COLO668 (cell line): ENCODE data around the gene IYD.
"Not testable (repeated sequence)": the region's sequence is repeated elsewhere in the genome, so short reads cannot be mapped to it uniquely, and the experiment has no call there.

ENCODE experiments used
- DNase-seq: peaks from one replicate; lab custom pipeline; 2025; ENCODE audit not compliant: unreplicated experiment; lab: John Stamatoyannopoulos, UW

Gene IYD

DNA sequence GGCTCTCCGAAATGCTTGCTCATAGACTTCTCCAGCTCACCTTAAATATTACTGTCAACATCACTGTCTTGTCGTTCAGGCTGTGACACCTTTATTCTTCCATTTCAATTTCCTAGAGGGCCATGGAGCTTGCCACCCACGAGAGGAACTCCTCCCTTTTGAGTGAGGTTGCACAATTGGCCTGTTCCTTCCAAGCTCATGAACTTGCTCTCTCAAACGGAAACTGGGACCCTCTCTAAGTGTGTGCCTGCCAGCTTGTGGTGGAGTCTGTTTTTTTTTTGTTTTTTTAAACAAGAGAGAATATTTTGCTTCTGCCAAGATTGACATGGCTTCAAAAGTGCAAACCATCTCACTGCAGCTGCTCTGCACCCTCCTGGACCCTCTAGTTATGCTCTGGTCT lies 19.3 kb upstream of the IYD start:
- DNase-seq: no peak

DNA sequence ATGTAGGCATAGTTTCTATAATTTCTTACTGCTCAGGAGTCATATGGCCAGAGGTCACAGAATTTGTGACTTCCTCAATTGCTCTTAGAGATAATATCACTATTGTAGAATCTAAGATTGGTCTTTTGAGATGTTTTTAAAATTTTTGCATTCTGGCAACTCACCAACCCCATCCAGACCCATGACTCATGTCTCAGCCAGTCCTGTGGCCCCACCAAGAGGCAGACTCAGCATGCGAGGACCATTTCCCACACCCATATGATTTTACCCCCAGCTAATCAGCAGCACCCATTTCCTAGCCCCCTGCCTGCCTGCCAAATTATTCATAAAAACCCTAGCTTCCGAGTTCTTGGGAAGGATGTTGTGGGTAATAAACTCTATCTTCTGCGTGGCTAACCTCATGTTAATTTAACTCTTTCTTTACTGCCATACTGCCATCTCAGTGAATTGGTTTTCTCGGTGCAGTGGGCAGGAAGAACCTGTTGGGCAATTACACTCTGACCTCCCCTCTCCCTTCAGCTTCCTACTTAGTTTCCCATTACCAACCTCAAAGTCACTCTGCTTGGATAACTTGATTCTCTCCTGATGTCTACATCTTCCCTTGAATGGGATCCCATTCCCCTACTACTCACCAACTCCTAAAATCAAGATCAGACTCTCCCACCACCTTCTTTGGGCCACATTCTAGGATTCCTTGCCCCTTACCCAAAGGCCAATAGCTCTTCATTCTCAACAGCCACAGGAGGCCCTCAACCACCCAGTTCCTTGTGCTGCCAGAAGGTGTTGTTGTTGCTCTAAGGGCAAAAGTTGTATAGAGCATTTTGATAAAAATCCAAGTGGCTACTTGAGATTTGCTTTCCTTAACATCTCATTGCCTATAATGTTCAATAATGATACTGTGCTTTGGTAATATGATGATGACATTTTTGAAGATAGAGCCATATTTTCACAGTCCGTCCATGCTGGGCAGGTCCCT lies 16.2 kb upstream of the IYD start:
- no peak for DNase-seq

DNA sequence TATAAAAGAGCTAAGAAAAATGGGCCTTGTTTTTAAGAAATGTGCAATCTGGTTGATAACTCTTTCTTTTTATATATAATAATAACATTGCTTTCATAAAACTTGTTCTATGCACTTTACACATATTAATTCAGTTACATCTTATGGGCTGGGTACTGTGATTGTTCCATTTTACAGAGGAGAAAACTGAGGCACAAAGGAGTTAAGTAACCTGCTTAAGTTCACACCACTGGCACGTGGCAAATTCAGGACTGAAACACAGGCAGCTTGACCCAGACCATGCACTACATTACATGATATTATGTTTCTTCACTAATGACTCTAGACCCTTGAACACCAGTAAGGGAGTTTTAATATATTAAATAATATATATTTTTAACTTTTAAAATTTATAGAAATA lies 15.4 kb upstream of the IYD start:
- DNase-seq: no peak

DNA sequence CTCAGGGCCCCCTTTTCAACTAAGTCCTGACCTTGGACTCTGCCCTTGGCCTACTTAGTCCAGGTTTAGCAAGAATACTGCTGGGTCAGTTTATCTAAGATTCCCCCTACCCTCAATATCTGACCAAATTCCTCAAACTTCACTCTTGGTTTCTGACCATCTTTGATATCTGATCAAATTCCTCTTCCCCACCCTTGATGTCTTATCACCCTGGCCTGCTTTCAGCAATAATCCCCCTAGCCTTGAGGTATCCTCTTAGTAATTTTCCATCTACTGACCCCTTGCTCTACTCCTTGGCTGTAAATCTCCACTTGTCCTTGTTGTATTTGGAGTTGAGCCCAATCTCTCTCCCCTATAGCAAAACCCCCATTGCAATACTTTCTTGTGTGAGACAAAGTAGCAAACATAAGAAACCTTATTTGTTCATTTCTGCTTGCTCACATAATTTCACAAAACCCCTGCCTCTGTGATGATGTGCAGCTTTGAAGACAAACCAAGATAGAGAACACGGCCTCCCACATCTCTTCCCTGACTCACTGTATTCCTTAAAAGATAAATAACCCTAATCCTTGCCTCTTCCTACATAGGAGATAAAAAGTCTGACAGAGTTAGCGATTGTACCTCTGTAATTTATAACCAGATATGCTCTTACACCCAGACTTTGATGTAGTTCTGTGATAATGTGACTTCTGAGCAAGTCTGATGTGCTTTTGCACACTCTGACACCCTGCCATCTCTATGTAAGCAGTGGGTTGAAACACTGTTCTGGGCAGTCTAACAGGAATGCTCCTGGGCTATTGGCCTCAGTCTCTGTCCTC lies 13.8 kb upstream of the IYD start:
- no peak for DNase-seq

DNA sequence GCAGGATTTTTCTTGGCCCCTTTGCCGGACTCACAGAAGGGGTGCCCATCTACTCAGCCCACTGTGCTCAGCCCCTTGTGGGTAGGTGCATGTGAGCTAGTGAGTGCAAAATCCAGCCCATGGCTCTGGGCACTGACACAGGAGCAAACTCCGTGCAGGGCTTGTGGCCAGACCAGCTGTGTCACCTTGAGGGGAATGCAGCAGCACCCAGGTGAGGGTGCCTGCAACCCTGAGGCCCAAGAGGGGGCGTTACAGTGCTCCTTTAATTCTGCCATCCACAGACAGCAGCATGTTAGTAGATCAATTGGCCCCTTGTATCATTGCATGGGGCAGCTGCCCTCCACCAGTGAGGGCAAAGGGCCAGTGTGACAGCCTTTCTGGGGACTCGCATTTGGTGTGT lies 12.9 kb upstream of the IYD start:
- no peak for DNase-seq

DNA sequence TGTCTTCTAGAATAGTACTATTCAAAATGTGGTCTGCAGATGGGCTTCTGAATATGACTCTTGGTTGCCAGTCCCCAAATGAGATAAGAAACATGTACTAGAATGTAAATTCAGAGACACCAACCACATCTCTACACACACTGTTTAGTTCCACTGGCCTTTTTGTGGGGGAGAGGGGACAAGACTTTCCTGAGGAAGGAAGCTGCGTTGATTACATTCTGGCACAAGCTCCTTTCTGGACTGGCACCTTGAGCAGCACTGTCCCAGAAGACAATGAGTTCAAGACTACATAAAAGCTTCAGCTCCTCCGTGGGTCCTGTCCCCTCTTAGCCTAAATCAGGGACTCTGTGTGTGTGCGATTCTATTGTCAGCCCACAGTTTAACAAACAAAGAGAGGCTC lies 6.9 kb upstream of the IYD start:
- no peak for DNase-seq

DNA sequence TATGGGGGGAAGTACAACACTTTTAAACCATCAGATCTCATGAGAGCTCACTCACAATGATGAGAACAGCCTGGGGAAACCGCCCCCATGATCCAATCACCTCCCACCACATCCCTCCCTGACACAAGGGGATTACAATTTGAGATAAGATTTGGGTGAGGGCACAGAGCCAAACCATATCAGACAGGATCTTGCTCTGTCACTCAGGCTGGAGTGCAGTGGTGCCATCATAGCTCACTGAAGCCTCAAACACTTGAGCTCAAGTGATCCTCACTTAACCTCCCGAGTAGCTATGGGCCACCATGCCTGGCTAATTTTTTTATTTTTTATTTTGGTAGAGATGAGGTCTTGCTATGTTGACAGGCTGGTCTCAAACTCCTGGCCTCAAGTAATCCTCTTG lies 5.1 kb upstream of the IYD start:
- no peak for DNase-seq

DNA sequence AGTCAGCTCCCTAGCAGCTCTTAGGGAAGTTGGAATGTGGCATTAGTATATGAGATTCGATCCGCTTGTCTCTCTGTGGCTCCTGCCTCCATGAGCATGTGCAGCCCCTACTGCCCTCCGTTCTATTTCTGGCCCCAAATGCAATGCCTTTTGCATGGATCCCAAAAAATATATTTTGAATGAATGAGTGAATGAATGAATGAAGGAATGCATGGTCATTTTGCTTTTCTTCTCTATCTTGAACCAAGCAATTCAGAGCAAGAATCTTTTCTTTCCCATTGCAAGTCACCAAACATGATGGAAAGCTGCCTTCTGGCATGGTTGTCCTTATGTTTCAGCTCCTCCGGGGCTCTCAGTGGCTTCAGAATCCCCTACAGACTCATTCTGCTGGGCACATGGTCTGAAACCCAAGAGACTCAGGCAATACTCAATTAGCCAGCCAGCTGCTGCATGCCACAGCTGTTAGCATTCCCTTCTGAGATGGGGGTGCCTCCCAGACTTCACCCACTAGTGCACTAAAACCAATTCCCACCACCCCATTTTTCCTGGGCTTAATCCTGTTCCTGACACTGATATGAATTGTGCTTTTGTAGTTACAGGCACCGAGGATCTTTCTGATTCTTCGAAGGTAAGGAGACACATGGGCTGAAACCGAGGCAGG lies 2.6 kb upstream of the IYD start:
- DNase-seq: no peak

DNA sequence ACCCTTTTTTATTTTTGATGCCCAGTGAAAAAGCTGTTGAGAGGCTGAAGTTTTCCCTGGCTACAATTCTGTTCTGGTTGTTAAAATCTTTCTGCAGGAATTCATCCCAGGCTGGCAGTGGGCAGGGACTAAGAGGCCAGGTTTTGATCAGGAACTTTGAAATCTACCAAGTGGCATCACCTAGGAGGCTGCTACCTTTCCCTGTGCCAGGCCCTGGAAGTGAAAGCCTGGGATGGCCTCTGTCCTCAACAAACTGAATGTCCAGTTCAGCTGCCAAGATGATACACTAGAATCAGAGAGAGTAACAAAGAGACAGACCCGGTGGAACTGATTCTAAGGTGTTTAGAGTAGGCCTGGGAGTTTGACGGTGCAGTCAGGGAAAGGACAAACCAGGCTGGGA lies 596 bp downstream of the IYD start:
- no peak for DNase-seq

DNA sequence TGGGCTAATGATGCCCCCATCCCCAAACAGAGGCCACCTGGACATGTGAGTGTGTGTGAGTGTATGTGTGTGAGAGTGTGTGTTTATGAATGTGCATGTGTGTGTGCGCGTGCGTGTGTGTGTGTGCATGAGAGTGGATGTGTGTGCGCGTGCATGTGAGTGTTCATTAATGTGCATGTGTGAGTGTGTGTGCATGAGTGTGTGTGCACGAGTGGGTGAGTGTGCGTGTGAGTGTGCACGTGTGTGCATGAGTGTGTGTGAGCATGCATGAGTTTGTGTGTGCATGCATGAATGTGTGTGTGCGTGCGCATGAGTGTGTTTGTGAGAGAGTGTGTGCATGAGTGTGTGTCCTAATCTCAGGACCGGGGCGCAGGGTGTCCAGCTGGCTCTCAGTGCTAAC lies 1.3 kb downstream of the IYD start:
- no peak for DNase-seq

DNA sequence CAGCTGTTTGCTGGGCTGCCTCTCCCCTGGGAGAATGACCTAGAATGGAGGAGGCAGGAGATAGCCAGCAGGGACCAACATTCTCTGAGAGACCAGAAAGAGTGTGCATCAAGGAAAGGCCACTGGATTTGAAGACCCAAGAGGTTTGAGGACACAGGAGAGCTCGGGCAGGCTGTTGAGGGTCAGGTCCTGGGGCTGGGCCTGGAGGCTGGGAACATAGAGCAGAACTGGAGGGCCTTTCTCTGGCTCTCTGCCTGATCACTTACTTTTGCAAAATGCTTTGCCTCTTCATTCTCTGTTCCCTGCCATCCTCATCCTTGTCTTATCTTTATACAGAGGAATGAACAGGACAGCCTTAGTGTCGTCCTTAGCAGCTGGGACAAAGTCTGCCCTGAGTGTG lies 2.5 kb downstream of the IYD start:
- DNase-seq: no peak

DNA sequence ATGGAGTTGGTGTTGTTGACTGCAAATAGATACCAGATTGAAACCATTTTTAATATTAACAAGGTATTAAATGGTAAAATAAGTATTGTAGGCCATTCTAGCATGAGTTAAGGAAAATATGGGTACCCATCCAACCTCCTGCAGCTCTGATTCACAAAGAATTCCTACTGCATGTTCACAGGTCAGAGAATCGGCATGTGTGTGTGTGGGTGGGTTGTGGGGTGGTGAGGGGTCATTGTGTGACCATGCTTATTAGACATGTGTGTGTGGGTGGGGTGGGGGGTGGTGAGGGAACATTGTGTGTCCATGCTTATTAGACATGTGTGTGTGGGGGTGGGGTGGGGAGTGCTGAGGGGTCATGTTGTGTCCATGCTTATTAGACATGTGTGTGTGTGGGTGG lies 3.2 kb downstream of the IYD start:
- DNase-seq: no peak

DNA sequence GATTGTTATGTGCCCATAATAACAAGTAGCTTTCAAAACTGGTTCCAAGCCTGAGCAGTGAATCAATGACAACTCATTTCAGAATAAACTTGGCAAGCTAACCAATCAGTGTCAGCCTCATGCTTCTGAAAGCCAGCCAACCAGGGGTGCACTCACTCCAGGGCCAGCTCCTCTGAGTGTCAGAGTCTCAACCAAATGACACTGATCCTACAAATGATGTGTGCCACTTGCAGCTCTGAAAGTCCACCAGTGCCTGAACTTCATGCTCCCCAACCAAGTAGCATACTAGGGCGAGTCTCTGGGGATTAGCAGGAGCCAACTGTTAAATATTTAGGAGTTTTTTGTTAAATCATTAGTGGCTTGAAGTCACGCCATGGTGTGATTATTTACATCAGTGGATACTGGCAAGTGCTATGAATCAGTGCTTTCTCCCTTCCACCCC lies 4.5 kb downstream of the IYD start:
- no peak for DNase-seq

DNA sequence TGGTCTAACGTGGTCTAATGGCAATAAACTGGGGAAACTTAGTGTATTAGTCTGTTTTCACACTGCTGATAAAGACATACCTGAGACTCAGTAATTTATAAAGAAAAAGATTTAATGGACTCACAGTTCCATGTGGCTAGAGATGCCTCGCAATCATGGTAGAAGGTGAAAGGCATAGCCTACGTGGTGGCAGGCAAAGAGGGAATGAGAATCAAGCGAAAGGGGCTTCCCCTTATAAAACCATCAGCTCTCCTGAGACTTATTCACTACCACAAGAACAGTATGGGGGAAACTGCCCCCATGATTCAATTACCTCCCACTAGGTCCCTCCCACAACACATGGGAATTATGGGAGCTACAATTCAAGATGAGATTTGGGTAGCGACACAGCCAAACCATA lies 5.5 kb downstream of the IYD start:
- not testable (repeated sequence) for DNase-seq

DNA sequence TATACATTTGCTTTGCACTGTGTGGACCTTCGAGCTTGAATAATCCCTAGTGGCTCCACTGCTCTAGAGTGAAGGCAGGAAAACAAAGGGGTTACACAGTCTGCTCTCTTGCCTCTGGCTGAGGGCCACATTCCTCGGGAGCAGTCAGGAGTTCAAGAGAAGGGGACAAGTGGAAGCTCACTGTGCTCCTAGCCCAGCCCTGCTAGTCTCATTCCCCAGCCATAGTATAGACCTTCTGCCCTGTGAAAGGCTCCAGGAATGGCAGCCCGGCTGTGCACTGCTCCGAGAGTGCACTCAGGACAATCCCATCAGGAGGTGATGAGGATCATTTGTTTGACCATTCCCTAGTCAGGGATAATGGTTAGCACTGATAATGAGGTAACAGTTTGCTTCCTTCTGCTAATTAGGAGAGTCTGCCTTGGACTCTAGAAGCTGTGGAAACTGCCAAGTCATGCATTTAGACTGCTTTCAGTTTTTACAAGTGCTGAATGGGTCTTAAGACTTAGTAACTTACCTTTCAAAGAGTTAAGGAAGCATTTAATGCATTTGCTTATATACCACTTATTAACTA lies 8.5 kb downstream of the IYD start:
- no peak for DNase-seq

DNA sequence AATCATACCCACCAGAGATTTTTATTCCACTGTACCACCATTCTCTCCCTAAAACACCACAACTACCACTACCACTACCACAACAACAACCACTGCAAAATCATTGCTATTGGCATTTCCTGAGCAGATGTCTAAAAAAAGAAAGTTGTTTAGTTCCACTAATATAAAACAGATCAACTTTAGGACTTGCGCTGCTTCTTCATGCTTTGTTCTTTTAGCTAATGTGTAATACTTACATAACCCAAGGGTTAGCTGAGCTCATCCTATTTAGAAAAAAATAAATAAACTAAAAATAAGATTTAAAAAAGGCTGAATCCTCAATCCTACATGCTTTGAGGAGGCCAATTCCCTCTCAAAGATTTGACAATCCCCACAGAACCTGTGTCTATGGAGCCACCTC lies 11.4 kb downstream of the IYD start:
- no peak for DNase-seq

DNA sequence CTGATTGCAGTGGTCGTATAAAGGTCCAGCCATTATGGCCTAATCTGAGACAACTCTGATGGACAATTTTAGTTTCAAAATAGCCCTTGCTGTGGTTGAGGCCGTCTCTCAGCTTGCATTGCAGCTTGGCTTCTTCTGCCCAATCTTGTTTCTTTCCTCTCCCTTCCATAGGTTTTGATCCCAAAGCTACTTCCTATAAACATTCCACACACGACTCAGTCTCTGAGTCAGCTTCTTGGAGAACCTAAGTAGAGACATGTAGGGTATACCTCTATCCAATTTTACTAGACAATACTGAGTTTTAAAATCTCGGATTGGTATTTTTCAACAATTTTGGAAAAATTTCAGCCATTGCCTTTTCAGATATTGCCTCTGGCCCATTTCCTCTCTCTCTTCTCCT lies 13.4 kb downstream of the IYD start:
- DNase-seq: no peak

DNA sequence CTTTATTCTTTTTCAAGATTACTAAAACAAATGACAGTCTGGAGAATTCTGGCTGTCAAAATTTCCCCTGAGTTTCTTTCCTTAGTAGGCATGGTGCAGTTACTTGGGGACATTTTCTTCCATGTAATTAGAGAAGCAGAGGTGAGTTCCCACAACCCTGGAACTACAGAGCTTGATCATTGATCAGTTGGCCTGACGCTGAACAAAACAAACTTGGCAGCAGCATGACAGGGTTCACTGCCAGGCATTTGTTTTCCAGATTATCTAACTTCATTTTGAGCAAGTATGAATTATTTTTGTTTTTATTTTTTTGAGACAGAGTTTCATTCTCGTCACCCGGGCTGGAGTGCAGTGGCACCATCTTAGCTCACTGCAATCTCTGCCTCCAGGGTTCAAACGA lies 22.6 kb downstream of the IYD start:
- no peak for DNase-seq

DNA sequence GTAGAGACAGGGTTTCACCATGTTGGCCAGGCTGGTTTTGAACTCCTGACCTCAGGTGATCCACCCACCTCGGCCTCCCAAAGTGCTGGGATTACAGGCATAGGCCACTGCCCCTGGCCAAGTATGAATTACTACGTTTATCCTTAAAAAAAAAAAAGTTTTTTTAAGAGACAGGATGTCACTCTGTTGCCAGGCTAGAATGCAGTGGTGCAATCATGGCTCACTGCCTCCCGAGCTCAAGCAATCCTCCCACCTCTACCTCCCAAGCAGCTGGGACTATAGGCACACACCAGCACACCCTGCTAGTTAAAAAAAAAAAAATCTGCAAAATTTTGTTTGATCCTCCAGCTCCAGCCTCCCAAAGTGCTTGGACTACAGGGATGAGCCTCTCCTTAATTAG lies 23.1 kb downstream of the IYD start:
- DNase-seq: no peak

DNA sequence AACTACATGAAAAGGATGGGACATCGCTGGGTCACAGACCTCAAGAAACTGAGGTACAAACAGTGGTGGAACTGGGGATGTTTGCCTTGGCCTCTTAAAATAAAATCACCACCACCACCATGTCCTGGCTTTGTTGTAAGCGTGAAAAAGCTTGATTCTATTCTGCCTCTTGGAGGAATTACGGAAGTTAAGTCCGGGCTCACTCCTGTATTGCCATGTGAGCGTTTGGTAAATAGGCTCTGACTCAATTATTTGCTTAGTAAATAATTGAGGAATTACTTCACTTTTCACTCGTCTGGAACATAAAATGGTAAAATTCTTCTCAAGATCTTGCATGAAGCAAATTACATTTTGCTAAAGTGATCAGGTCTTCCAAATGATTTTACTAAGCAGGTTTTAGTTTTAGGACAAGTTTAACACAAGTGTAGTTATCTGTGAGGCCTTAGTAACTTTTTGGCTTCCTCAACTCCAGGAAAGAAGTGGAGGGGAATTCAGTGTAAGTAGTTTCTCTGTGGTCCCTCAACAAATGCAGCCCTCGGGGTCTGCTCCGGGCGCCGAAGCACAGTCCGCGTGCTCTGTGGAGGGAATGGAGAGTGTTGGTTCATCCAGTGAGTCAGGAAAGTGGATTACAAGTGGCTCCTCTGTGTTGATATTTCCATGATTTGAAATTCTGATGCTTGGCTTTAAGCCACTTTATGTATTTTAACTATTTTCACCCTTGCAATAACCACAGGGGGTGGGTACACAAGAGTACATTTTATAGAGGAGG lies 23.8 kb downstream of the IYD start:
- no peak for DNase-seq
